HG03354 (cell line): ENCODE data around the gene SEMA6C.
"Not testable (repeated sequence)": the region's sequence is repeated elsewhere in the genome, so short reads cannot be mapped to it uniquely, and the experiment has no call there.

ENCODE experiments used
- ATAC-seq: cut with Tn5 transposase; IDR thresholded peaks from one replicate; pipeline ENCODE4 v1.9.1; 2021; ENCODE audit warnings: mild to moderate bottlenecking; ENCODE audit not compliant: unreplicated experiment, poor library complexity, severe bottlenecking

The SEMA6C gene

GRCh38 chr1:151133018-151133806, 13.2 kb downstream of the SEMA6C start:
- ATAC-seq = no peak

GRCh38 chr1:151132335-151133017, 14.0 kb downstream of the SEMA6C start:
- ATAC-seq = no peak

GRCh38 chr1:151131701-151132334, 14.6 kb downstream of the SEMA6C start:
- ATAC-seq = no peak

GRCh38 chr1:151130987-151131586, 15.3 kb downstream of the SEMA6C start:
- peak; percentile 92 for ATAC-seq

- no peak for ATAC-seq
Observed at GRCh38 chr1:151128800-151129199, 17.6 kb downstream of the SEMA6C start.

- ATAC-seq = no peak
Observed at GRCh38 chr1:151124763-151125403, 21.5 kb downstream of the SEMA6C start.

- ATAC-seq = no peak
Observed at GRCh38 chr1:151113877-151114276, 32.6 kb downstream of the SEMA6C start.

- ATAC-seq = no peak
Observed at GRCh38 chr1:151108331-151108730, 38.1 kb downstream of the SEMA6C start.

GRCh38 chr1:151106894-151107293, 39.5 kb downstream of the SEMA6C start:
- ATAC-seq = no peak

- ATAC-seq = no peak
Observed at GRCh38 chr1:151104630-151105029, 41.8 kb downstream of the SEMA6C start.

- no peak for ATAC-seq
Observed at GRCh38 chr1:151098126-151098525, 48.3 kb downstream of the SEMA6C start.

- ATAC-seq = not testable (repeated sequence)
Observed at GRCh38 chr1:151097426-151097825, 49.0 kb downstream of the SEMA6C start.

GRCh38 chr1:151085953-151086559, 60.4 kb downstream of the SEMA6C start:
- ATAC-seq = no peak
